ENCODE results near the gene ADAMTS15.
A peak's percentile ranks its signal among the peaks of the same experiment; 100 is the strongest.

ADAMTS15 gene

GRCh38 chr11:130403967-130404366 lies 44.5 kb upstream of the ADAMTS15 start:
- no peak for DNase-seq (ENCODE audit: low read depth, low spot score)
- in situ Hi-C loops (cut with HindIII; ENCODE audit: low sequenced_read_pairs): no loop called here
- no peak overlapping the region for H3K4me3 ChIP-seq (ENCODE audit: low read depth, low read length)
- TF ChIP-seq CTCF (IDR thresholded peaks at IDR 0.05; ENCODE audit: low read depth, low read length): no peak

- no peak for TF ChIP-seq CTCF (IDR thresholded peaks at IDR 0.05; ENCODE audit: low read depth, low read length)
- no peak overlapping the region for H3K4me3 ChIP-seq (ENCODE audit: low read depth, low read length)
- in situ Hi-C loops (cut with HindIII; ENCODE audit: low sequenced_read_pairs): no loop called here
- no peak for DNase-seq (ENCODE audit: low read depth, low spot score)
Observed at GRCh38 chr11:130404727-130405126, 43.7 kb upstream of the ADAMTS15 start.

- no peak for TF ChIP-seq CTCF (IDR thresholded peaks at IDR 0.05; ENCODE audit: low read depth, low read length)
- in situ Hi-C loops (cut with HindIII; ENCODE audit: low sequenced_read_pairs): no loop called here
- no peak overlapping the region for H3K4me3 ChIP-seq (ENCODE audit: low read depth, low read length)
- DNase-seq (ENCODE audit: low read depth, low spot score): no peak
Observed at GRCh38 chr11:130405428-130405827, 43.0 kb upstream of the ADAMTS15 start.

- peak; percentile 57 for DNase-seq (ENCODE audit: low read depth, low spot score)
- no peak for TF ChIP-seq CTCF (IDR thresholded peaks at IDR 0.05; ENCODE audit: low read depth, low read length)
- in situ Hi-C loops (cut with HindIII; ENCODE audit: low sequenced_read_pairs): no loop called here
Observed at GRCh38 chr11:130407978-130408377, 40.5 kb upstream of the ADAMTS15 start.

GRCh38 chr11:130408401-130408890 lies 40.0 kb upstream of the ADAMTS15 start:
- no peak for TF ChIP-seq CTCF (IDR thresholded peaks at IDR 0.05; ENCODE audit: low read depth, low read length)
- DNase-seq (ENCODE audit: low read depth, low spot score): no peak
- in situ Hi-C loops (cut with HindIII; ENCODE audit: low sequenced_read_pairs): no loop called here
- H3K4me3 ChIP-seq (ENCODE audit: low read depth, low read length): no peak overlapping the region

More at GRCh38 chr11:130407978-130408377, 40.5 kb upstream of the ADAMTS15 start:
- H3K4me3 ChIP-seq (ENCODE audit: low read depth, low read length): no peak overlapping the region

- no peak for DNase-seq (ENCODE audit: low read depth, low spot score)
- no peak for TF ChIP-seq CTCF (IDR thresholded peaks at IDR 0.05; ENCODE audit: low read depth, low read length)
- in situ Hi-C loops (cut with HindIII; ENCODE audit: low sequenced_read_pairs): no loop called here
- H3K4me3 ChIP-seq (ENCODE audit: low read depth, low read length): no peak overlapping the region
Observed at GRCh38 chr11:130408901-130409300, 39.5 kb upstream of the ADAMTS15 start.

Measured in astrocyte of the spinal cord (primary cell).